ENCODE data around the gene FOXO6.

- TF ChIP-seq, protein P1, sequence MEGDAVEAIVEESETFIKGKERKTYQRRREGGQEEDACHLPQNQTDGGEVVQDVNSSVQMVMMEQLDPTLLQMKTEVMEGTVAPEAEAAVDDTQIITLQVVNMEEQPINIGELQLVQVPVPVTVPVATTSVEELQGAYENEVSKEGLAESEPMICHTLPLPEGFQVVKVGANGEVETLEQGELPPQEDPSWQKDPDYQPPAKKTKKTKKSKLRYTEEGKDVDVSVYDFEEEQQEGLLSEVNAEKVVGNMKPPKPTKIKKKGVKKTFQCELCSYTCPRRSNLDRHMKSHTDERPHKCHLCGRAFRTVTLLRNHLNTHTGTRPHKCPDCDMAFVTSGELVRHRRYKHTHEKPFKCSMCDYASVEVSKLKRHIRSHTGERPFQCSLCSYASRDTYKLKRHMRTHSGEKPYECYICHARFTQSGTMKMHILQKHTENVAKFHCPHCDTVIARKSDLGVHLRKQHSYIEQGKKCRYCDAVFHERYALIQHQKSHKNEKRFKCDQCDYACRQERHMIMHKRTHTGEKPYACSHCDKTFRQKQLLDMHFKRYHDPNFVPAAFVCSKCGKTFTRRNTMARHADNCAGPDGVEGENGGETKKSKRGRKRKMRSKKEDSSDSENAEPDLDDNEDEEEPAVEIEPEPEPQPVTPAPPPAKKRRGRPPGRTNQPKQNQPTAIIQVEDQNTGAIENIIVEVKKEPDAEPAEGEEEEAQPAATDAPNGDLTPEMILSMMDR (IDR thresholded peaks at IDR 0.05): no peak
- TF ChIP-seq POLR2A (IDR thresholded peaks at IDR 0.05): no peak
Measured at GRCh38 chr1:41424581-41425118, 63.4 kb downstream of the FOXO6 start.
